Hindlimb muscle (tissue), 1 donor: ENCODE data around the gene ASMTL. TPM values are rescaled to one million over a fixed set of nuclear protein-coding genes. Genes with fewer than 3 reads are reported as not detected.

Experiments
- DNase-seq: peaks from one replicate; pipeline ENCODE4 v3.0.0-alpha.2; 2013
- polyA plus RNA-seq: library from polyadenylated mRNA; unstranded; fragments of 120-200 nt; gene quantifications from one replicate; pipeline ENCODE4 v1.2.1, GENCODE V29; 2013; ENCODE audit not compliant: insufficient read length

ASMTL gene
- polyA plus RNA-seq, 1 donor = 29.7 TPM

DNA sequence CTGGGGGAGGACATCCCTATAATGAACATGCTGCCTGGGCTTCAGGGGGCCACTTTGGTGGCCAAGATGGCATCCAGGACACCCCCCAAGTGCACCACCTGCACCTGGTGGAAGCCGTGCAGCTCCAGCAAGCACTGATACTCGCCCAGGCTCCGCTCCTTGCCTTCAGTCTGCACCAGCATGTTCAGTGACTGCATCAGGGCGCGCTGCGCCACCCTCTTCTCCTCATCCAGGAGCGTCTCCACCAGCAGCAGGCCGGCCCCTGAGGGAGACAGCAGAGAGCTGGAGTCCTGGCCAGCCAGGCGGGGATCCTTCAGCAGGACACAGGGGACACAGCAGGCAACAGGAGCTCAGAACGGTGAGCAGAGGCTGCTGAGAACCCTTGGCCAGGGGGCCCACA is 49.5 kb downstream of the ASMTL start:
- DNase-seq = no peak

DNA sequence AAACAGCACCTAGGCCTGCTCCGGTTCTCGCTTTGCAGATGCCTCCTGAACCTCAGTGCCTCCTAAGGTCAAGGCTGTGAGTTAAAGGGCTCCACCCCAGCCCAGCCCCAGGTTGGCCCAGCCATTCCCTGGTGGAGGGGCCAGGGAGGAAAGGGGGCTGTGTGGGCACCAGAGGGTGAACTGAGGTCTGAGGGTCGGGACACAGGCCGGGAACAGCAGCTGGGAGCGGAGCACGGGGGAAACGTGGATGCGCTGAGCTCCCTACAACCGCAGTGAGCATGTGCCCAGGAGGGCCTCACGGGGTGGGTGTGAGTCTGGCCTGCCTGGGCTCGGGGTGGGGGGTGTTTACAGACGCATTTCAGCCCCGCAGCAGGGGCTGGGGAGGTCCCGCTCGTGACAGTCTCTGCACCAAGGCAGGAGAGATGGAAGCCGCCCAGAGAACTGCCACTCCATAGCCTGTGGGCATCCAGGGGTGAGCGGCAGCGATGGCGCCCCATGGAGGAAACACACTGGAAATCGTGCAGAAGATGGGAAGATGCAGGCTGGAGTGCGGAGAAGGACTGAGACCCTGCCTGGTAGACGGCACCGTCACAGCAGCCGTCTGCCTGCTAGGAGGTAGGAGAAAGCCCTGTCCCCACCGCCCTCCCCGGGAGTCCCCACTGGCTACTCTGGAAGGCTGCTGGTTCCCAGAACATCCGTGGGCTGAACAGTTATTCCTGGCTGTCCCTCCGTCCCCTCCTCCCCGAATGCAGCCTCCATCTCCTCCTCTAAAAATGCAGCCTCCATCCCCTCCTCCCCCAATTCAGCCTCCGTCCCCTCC is 50.9 kb downstream of the ASMTL start:
- DNase-seq = no peak

DNA sequence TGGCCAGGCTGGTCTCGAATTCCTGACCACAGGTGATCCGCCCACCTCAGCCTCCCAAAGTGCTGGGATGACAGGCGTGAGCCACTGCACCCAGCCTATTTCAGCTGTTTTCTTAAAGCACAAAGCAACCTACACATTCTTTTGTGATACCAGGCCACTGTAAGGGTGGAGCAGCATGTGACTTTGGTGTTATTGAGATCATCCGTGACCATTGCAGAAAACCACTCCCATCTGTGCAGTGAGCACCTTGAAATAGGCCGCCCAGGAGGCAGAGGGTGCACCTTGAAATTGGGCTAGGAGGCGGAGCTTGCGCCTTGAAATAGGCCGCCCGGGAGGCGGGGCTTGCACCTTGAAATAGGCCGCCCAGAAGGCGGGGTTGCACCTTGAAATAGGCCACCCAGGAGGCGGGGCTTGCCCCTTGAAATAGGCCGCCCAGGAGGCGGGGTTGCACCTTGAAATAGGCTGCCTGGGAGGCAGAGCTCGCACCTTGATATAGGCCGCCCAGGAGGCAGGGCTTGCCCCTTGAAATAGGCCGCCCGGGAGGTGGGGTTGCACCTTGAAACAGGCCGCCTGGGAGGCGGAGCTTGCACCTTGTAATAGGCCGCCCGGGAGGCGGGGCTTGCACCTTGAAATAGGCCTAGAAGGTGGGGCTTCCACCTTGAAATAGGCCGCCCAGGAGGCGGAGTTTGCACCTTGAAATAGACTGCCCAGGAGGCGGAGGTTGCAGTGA is 51.8 kb downstream of the ASMTL start:
- no peak for DNase-seq

DNA sequence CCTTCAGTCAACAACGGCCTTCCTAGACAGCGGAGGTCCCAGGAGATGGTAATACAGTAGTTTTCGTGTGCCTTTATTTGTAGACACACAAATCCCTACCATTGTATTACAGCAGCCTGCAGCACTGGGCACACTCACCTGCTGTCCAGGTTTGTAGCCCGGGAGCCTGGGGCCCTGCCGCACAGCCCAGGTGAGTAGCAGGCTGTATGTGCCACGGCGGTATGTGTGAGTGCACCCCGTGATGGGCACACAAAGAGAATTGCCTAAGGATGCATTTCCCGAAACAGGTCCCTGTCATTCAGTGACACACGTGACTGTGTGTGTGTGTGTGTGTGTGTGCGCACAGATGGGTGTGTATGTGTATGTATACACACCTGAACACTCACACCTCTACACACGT is 52.7 kb downstream of the ASMTL start:
- DNase-seq = no peak

DNA sequence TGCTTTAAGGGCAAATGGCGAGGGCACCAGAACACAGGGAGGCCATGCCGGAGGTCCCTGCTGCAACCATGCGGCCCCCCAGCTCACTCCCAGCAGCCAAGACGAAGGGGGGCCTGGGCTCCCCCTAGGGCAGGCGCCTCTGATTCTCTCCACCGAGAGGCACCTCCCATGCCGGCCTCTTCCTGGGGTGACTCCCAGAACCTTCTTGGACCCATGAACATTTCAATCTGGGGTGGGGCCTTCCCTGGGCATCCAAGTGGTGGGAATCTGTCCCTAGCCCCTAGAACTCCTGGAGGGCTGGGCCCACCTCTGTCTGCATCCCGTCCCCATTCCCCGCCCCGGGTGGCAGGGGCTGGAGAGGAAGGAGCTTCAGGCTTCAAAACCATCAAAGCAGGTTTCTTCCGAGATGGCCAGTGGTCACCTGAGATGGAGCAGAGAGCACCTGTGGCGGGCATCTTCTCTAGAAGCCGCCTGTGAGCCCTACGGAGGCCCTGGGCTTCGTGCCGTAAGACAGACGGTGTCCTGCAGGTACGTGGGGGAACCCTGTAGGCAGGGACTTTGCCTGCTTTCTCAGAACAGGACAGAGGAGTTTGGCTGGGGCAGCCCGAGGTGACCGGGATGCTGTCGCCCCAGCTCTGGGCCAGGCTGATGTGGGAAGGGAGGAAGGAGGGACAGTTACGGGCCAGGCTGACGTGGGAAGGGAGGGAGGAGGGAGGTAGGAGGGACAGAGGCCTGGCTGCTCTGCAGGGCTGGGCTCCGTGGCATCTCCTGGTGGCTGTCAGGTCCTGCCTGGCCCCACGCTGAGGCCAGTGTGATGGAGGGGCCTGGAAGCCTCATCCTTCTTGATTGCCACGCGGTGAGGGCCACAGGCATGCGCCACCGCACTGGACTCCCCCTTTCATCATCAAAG is 54.0 kb downstream of the ASMTL start:
- DNase-seq = no peak

DNA sequence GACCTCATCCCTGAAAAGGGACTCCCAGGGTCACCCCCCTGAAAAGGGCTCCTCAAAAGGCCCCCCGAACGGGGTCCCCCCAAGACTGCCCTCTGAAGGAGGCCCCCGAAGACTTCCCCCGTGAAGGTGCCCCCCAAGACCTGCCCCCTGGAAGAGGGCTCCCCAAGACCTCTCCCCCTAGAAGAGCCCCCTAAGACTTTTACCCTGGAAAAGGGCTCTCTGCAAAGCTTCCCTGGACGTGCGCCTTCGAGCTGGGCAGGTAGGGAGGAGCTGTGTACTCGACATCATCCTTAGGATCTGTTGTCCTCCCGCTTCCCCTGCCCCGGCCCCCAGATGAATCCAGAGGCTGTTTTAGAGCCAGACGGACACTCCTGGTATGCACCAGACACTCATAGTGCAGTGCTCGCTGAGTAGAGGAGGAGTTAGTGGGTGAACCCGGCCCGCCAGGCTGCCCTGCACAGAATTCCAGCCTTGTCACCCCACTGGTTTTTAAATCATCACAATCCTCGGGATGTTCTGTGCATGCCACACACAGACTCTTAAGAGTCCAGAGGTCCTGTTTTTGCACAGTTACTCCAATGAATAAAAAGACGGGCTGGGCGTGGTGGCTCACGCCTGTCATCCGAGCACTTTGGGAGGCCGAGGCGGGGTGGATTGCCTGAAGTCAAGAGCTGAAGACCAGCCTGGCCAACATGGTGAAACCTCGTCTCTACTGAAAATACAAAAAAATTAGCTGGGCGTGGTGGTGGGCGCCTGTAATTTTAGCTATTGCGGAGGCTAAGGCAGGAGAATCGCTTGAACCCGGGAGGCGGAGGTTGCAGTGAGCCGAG is 55.1 kb downstream of the ASMTL start:
- no peak for DNase-seq

DNA sequence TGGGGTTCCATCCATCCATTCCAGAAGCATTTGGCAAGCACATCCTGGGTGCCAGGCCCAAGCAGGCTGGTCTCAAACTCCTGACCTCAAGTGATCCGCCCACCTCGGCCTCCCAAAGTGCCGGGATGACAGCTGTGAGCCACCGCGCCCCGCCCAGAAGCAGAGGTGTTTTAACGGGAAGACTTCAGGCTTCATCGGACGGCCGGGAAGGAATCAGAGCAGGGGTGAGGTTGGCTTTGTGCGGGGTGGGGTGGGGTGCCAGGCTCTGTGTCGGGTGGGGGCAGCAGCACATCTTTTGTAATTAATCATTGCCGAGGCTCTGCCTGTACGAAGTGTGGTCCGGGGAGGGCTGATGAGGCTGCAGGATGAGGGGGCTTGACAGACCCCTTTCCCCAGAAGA is 55.7 kb downstream of the ASMTL start:
- DNase-seq = no peak

DNA sequence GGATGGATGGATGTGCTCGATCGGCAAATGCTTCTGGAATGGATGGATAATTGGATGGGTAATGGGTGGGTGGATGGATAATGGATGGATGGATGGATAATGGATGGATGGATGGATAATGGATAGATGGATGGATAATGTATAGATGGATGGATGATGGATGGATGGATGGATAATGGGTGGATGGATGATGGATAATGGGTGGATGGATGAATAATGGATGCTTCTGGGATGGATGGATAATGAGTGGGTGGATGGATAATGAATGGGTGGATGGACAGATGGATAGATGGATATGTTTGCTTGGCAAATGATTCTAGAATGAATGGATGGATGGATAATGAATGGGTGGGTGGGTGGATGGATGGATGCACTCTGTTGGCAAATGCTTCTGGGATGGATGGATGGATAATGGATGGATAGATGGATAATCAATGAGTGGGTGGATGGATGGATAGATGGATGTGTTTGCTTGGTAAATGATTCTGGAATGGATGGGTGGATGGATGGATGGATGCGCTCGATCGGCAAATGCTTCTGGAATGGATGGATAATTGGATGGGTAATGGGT is 57.0 kb downstream of the ASMTL start:
- no peak for DNase-seq

DNA sequence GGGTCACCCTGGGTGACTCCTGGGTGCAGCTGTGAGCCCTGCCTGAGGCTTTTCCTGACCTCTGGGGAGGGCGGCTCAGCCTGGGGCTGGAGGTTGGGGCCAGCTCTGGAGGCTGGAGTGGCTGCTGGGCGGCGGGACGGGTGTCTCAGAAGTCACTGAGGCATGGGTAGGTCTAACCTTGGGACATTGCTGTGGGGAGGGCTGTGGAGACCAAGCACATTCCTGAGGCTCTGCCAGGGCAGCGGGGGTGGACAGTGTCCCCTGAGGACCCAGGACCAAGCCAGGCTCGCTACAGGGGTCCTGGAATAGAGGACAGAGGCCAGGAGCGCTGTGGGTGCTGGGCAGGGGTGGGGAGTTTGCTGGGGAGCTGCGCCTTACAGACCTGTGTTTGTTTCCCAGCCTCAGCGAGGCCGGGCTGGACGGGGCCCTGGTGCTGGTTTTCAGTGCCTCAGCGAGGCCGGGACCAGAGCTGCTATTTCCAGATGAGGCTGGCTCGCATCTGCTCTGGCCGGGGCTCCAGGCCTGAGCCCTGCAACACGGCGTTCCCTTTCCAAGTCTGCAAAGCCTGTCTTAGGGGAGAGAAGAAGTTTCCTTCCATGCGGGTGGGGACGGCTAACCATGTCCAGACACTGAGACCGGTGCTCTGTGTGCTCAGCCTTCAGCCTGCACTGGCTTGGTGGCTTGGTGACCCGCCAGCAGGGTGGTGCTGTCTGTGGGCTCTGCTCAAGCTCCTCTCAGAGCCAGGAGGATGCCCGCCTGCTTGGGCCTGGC is 57.8 kb downstream of the ASMTL start:
- DNase-seq = peak; percentile 55

DNA sequence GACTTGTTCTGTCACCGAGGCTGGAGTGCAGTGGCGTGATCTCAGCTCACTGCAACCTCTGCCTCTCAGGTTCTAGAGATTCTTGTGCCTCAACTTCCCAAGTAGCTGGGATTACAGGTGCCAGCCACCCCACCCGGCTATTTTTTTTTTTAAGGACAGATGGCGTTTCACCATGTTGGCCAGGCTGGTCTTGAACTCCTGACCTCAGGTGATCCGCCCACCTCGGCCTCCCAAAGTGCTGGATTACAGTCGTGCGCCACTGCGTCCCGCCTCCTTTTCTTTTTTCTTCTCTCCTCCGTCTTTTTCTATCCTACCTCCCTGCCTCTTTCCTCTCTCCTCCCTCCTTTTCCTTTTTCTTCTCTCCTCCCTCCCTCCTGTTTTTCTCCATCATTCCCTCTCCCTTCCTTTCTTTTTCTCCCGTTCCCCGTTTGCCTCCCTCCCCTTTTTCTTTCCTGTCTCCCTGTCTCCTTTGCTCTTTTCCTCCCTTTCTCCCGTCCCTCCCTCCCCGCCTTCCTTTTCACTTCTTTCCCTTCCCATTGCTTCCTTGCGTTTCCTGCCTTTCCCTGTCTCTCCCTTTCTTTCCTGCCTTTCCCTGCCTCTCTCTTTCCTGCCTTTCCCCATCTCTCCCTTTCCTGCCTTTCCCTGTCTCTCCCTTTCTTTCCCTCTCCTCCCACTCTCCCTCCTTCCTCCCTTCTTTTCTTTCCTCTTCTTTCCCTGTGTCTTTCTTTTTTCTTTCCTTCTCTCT is 58.7 kb downstream of the ASMTL start:
- no peak for DNase-seq

DNA sequence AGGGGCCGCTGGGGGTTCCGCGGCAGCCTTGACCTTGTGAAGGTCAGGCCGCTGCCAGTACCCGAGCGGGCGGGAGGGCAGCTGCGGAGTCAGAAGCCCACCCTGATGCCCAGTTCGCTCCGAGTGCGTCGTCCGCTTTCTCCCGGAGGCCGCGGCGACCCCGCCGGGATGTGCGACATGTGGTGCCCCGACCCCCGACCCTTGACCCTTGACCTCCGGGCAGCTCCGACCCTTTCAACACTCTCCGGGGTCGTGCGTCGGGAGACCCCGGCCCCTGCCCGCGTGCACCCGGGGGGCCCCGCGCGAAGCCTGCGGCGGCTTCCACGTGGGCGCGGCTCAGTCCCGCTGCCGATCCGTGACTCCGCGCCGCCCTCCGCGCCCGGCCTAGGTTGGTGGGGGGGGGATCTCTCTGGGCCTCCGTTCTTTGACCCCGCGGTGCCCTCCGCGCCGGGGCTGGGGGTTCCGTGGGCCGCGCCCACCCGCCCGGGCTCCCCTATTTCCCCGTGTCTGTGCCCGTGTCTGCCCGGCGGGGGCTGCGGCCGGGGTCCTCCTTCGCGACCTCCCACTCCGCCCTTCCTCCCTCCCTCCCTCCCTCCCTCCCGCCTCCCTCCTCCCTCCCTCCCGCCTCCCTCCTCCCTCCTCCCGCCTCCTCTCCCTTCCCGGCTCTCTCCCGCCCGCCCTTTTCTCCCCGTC is 60.2 kb downstream of the ASMTL start:
- peak; percentile 79 for DNase-seq

DNA sequence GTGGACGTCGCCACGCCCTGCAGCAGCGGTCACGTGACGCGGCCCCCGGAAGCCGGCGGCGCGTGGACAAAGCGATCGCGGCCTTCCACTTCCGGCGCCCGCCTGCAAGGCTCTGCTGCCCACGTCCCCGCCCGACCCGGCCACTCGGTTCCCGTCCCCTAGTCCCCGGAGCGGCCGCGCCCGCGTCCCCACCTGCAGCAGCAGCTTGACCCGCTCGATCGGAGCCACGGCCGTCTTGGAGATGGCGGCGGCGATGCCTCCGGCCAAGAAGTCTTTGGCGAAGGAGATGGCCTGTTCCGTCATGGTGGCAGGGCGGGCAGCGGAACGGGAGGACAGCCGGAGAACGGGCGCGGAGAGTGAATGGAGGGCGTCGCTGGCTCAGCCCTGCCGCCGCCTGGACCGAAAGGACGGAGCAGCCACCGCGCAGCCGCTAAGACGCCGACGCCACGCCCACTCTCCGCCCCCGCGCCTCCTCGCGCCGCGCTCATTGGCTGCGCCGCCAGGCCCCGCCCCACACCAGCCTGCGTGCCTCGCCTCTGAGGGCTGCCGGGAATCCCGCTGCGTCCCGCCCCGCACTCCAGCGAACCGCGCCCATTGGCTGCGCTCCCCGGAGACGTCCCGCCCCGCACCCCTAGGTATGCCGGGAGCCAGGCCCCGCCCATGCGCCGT is 60.9 kb downstream of the ASMTL start, which contains the start of gene SLC25A6:
Gene SLC25A6 (minus strand): TSS at position 407 of the 669 bp plus-strand sequence. CDS start 104 bp downstream, at position 303.
- peak; percentile 99 for DNase-seq

DNA sequence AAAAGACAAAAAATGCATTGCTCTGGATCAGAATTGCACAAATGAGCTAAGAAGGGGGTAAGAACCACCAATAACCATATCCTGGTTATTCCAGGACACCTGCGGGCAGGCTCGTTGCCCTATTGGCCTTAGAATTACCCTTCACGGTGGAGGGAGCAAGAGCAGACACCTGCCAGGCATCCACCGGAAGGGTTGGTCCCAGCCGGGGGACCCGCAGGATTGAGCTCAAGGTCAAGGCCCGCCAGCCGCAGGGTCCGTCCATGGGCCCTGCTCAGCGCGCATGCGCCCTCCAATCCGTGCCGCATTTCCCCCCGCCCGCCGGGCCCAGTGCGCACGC is 61.4 kb downstream of the ASMTL start:
- DNase-seq = peak; percentile 96

DNA sequence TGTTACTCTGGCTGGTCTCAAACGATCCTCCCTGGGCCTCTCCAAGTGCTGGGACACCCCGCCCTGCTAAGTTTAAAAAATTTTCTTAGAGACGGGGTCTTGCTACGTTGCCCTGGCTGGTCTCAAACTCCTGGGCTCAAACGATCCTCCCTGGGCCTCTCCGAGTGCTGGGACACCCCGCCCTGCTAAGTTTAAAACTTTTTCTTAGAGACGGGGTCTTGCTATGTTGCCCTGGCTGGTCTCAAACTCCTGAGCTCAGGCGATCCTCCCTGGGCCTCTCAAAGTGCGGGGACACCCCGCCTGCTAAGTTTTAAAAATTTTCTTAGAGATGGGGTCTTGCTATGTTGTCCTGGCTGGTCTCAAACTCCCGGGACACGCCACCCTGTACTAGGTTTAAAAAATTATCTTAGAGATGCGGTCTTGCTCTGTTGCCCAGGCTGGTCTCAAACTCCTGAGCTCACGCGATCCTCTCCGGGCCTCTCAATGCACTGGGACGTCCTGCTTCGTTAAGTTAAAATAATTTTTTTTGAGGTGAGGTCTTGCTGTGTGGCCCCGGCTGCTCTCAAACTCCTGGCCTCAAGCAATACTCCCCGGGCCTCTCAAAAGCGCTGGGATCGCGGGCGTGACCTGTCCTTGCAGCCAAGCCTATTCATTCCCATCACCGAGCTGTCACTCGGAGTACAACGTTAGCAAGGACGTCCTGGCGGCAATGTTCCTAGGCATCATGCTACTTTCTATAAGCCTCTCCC is 61.9 kb downstream of the ASMTL start:
- DNase-seq = no peak

DNA sequence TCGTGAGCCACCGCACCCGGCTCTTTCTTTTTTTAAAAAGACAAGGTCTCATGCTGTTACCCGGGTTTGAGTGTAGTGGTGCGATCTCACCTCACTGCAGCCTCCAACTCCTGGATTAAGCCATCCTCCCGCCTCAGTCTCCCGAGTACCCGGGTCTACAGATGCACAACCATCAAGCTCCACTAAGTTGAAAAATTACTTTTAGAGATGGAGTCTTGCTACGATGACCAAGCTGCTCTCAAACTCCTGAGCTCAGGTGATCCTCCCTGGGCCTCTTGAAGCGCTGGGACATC is 62.8 kb downstream of the ASMTL start:
- DNase-seq = no peak

DNA sequence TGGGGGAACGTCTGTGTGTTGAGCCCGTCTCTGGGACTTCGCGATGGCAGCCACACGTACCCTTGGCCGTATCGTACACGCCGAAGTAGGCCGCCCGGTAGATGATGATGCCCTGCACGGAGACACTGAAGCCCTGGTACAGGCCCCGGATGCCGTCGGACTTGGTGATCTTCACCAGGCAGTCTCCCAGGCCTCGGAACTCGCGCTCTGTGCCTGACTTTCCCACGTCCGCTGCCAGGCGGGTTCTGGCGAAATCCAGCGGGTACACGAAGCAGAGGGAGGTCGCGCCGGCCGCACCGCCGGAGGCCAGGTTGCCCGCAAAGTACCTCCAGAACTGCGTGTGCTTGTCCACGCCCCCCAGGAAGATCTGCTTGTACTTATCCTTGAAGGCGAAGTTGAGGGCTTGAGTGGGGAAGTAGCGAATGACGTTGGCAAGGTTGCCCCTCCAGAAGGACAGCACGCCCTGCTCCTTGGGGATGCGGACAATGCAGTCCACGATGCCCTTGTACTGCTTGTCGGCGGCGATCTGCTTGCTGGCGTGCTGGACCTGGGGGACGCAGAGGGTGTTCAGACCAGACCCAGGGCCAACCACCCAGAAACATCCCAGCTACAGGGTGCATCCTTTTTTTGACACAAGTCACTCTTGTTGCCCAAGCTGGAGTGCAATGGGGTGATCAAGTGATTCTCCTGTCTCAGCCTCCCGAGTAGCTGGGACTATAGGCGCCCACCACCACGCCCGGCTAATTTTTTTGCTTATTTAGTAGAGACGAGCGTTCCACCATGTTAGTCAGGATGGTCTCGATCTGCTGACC is 63.3 kb downstream of the ASMTL start:
- DNase-seq = no peak

DNA sequence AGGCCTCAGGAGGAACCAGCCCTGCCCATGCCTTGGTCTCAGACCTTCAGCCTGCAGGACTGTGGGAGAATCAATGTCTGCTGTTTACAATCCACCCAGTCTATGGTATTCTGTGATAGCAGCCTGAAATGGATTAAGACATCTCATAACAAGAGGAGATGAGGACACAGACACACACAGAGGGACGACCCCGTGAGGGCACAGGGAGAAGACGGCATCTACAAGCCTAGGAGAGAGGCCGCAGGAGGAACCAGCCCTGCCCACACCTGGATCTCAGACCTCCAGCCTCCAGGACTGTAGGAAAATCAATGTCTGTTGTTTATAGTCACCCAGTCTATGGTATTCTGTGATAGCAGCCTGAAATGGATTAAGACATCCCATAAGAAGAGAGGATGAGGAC is 64.1 kb downstream of the ASMTL start:
- DNase-seq = no peak
